Esophagus (tissue), 2 donors: Measurements from ENCODE around the gene FAM83E. TPM values are rescaled to one million over a fixed set of nuclear protein-coding genes. Genes with fewer than 3 reads are reported as not detected.
A peak's percentile ranks its signal among the peaks of the same experiment; 100 is the strongest.

Experiments
- H3K27ac ChIP-seq, 2 donors: one replicate each; pipeline ENCODE4 v1.5.1; 2013; ENCODE audit warnings: low read depth in 2 of 2, mild to moderate bottlenecking in 2 of 2, inconsistent platforms in 1 of 2, low read length in 1 of 2, moderate library complexity in 1 of 2
- H3K27me3 ChIP-seq, 2 donors: one replicate each; pipeline ENCODE4 v1.6.1; 2013; ENCODE audit warnings: low read length in 2 of 2, control low read depth in 1 of 2, mild to moderate bottlenecking in 1 of 2; ENCODE audit not compliant: insufficient read depth in 2 of 2, control insufficient read depth in 1 of 2
- H3K36me3 ChIP-seq, 2 donors: one replicate each; pipeline ENCODE4 v1.6.1; 2013; ENCODE audit warnings: low read length in 1 of 2; ENCODE audit not compliant: control insufficient read depth in 2 of 2, insufficient read depth in 2 of 2
- H3K4me1 ChIP-seq, 2 donors: one replicate each; pipeline ENCODE4 v1.6.1; 2013; ENCODE audit warnings: low read length in 1 of 2; ENCODE audit not compliant: control insufficient read depth in 2 of 2, insufficient read depth in 2 of 2
- H3K4me3 ChIP-seq, 2 donors: one replicate each; pipeline ENCODE4 v1.5.1; 2013; ENCODE audit warnings: low read length in 2 of 2, mild to moderate bottlenecking in 2 of 2, low read depth in 1 of 2, moderate library complexity in 1 of 2
- H3K9me3 ChIP-seq, 2 donors: one replicate each; pipeline ENCODE4 v1.6.1; 2013; ENCODE audit warnings: mild to moderate bottlenecking in 2 of 2, low read depth in 1 of 2, low read length in 1 of 2, moderate library complexity in 1 of 2; ENCODE audit not compliant: control insufficient read depth in 2 of 2, insufficient read depth in 1 of 2
- WGBS, 2 donors: extraction: QIAGEN DNeasy Blood & Tissue Kit; methylation state at CpG; one replicate each; pipeline ENCODE4 v1.1.7; 2013; 5-methylcytosine and 5-hydroxymethylcytosine counted together
- polyA plus RNA-seq, 2 donors: library from polyadenylated mRNA; stranded (reverse); fragments of 200-250 nt; gene quantifications; one replicate each; pipeline ENCODE4 v1.2.3, GENCODE V29; 2013
- donor health status: healthy with polysubstance abuse.
- donor health status: Bipolar disorder and iron deficiency.

FAM83E gene
- polyA plus RNA-seq, 2 donors = 6.5 to 26.7 TPM

- 45 to 47% methylated on average over 11 of the region's 11 CpGs for WGBS, 2 donors
- Histone ChIP-seq H3K4me3 (no peak overlapping the region), H3K27me3 (no peaks in the 10 kb centered on the region), H3K4me1 (no peaks in the 10 kb centered on the region), H3K9me3 (no peaks in the 10 kb centered on the region), H3K36me3 (no peaks in the 10 kb centered on the region), H3K27ac (no peak overlapping the region)
Observed at GRCh38 chr19:48654299-48655059, 39.6 kb upstream of the FAM83E start.

GRCh38 chr19:48651683-48652048 lies 36.8 kb upstream of the FAM83E start:
- no peaks in the 10 kb centered on the region for H3K27me3 ChIP-seq
- H3K27ac ChIP-seq = no peak overlapping the region
- no peak overlapping the region for H3K4me3 ChIP-seq
- WGBS, 2 donors = 78 to 92% methylated on average over 5 of the region's 5 CpGs
- H3K9me3 ChIP-seq = no peaks in the 10 kb centered on the region
- H3K4me1 ChIP-seq = no peaks in the 10 kb centered on the region
- H3K36me3 ChIP-seq = no peaks in the 10 kb centered on the region

GRCh38 chr19:48650974-48651682 lies 36.3 kb upstream of the FAM83E start:
- no peak overlapping the region for H3K4me3 ChIP-seq
- 92 to 93% methylated on average over 12 of the region's 12 CpGs for WGBS, 2 donors
- H3K27me3 ChIP-seq = no peaks in the 10 kb centered on the region
- no peaks in the 10 kb centered on the region for H3K9me3 ChIP-seq
- no peak overlapping the region for H3K27ac ChIP-seq
- no peaks in the 10 kb centered on the region for H3K4me1 ChIP-seq
- H3K36me3 ChIP-seq = no peaks in the 10 kb centered on the region

- H3K9me3 ChIP-seq = no peaks in the 10 kb centered on the region
- no peak overlapping the region for H3K27ac ChIP-seq
- no peaks in the 10 kb centered on the region for H3K36me3 ChIP-seq
- no peak overlapping the region for H3K4me3 ChIP-seq
- H3K4me1 ChIP-seq = peaks cover 0 to 7% of the 10 kb centered on the region in 2 donors
- WGBS, 2 donors = 75 to 77% methylated on average over 2 of the region's 2 CpGs
- no peaks in the 10 kb centered on the region for H3K27me3 ChIP-seq
Observed at GRCh38 chr19:48648134-48648533, 33.3 kb upstream of the FAM83E start.

- Histone ChIP-seq H3K27ac (peak overlapping the region in 1 of 2 donors; percentile 79), H3K9me3 (no peaks in the 10 kb centered on the region), H3K36me3 (no peaks in the 10 kb centered on the region), H3K27me3 (no peaks in the 10 kb centered on the region), H3K4me3 (peak overlapping the region in 1 of 2 donors; percentile 51), H3K4me1 (peaks cover 0 to 7% of the 10 kb centered on the region in 2 donors)
- 12 to 17% methylated on average over 6 to 8 of the region's 10 CpGs for WGBS, 2 donors
Observed at GRCh38 chr19:48646722-48647216, 31.9 kb upstream of the FAM83E start.

- Histone ChIP-seq H3K27me3 (no peaks in the 10 kb centered on the region), H3K36me3 (no peaks in the 10 kb centered on the region), H3K27ac (peak within 1 kb of the TSS; percentile 76 to 79), H3K4me1 (peaks cover 0 to 7% of the 10 kb centered on the region in 2 donors), H3K4me3 (peak within 1 kb of the TSS; percentile 51 to 57), H3K9me3 (no peaks in the 10 kb centered on the region)
- WGBS, 2 donors = 0 to 1% methylated on average over 25 to 33 of the region's 33 CpGs
Observed at GRCh38 chr19:48646001-48646721, 31.3 kb upstream of the FAM83E start, which contains the start of gene CA11. CA11 (minus strand) TSS chr19:48646187; CDS start chr19:48645632, 555 bp downstream.

GRCh38 chr19:48645620-48646000 lies 30.7 kb upstream of the FAM83E start:
- Histone ChIP-seq H3K27me3 (no peaks in the 10 kb centered on the region), H3K36me3 (no peaks in the 10 kb centered on the region), H3K4me3 (peak overlapping the region; percentile 51 to 57), H3K27ac (peak overlapping the region; percentile 76 to 79), H3K4me1 (peaks cover 0 to 7% of the 10 kb centered on the region in 2 donors), H3K9me3 (no peaks in the 10 kb centered on the region)
- WGBS, 2 donors = 0 to 1% methylated on average over 6 of the region's 6 CpGs

GRCh38 chr19:48644839-48645619 lies 30.2 kb upstream of the FAM83E start:
- peak overlapping the region; percentile 76 to 79 for H3K27ac ChIP-seq
- H3K4me3 ChIP-seq = peak overlapping the region; percentile 51 to 57
- no peaks in the 10 kb centered on the region for H3K9me3 ChIP-seq
- no peaks in the 10 kb centered on the region for H3K27me3 ChIP-seq
- H3K36me3 ChIP-seq = no peaks in the 10 kb centered on the region
- H3K4me1 ChIP-seq = peaks cover 0 to 7% of the 10 kb centered on the region in 2 donors
- 2% methylated on average over 24 to 25 of the region's 25 CpGs for WGBS, 2 donors

GRCh38 chr19:48644355-48644754 lies 29.5 kb upstream of the FAM83E start:
- no peaks in the 10 kb centered on the region for H3K27me3 ChIP-seq
- H3K9me3 ChIP-seq = no peaks in the 10 kb centered on the region
- WGBS, 2 donors = 74 to 76% methylated on average over 4 of the region's 4 CpGs
- no peak overlapping the region for H3K27ac ChIP-seq
- H3K36me3 ChIP-seq = no peaks in the 10 kb centered on the region
- no peak overlapping the region for H3K4me3 ChIP-seq
- H3K4me1 ChIP-seq = peaks cover 0 to 7% of the 10 kb centered on the region in 2 donors
